Esophagus squamous epithelium (tissue), 5 donors: ENCODE data around the gene PRTG. TPM values are rescaled to one million over a fixed set of nuclear protein-coding genes. Genes with fewer than 3 reads are reported as not detected.

Experiments used
- DNase-seq: peaks from one replicate; lab custom pipeline; 2025; lab: John Stamatoyannopoulos, UW
- H3K27ac ChIP-seq, 4 donors: fragments of 200-600 bp; sonication (generic); one replicate each; pipeline ENCODE4 v1.5.1; 2016 to 2019; ENCODE audit warnings: mild to moderate bottlenecking in 1 of 4
- H3K27me3 ChIP-seq, 4 donors: fragments of 200-600 bp; sonication (generic); 1 replicate in 3 of 4; 2 replicates in 1 of 4; pipeline versions ENCODE4 v1.5.1 to v1.6.0; 2017 to 2021; ENCODE audit warnings: antibody characterized with exemption in 1 of 4
- H3K36me3 ChIP-seq, 3 donors: fragments of 200-600 bp; sonication (generic); one replicate each; pipeline ENCODE4 v1.5.1; 2016 to 2019
- H3K4me1 ChIP-seq, 3 donors: fragments of 200-600 bp; sonication (generic); one replicate each; pipeline ENCODE4 v1.5.1; 2017 to 2019
- H3K4me3 ChIP-seq, 4 donors: fragments of 200-600 bp; sonication (generic); 1 replicate in 3 of 4; 2 replicates in 1 of 4; pipeline ENCODE4 v1.5.1; 2016 to 2019; ENCODE audit warnings: mild to moderate bottlenecking in 2 of 4, moderate library complexity in 1 of 4
- H3K9me3 ChIP-seq, 3 donors: fragments of 200-600 bp; sonication (generic); one replicate each; pipeline ENCODE4 v1.5.1; 2016 to 2019
- POLR2A ChIP-seq, 4 donors: fragments of 450-650 bp; IDR thresholded peaks; one replicate each; pipeline ENCODE4 v1.6.1; 2017; ENCODE audit warnings: antibody characterized with exemption in 4 of 4, mild to moderate bottlenecking in 4 of 4, moderate library complexity in 3 of 4
- WGBS, 2 donors: methylation state at CpG; one replicate each; pipeline ENCODE4 v1.1.5; 2018; 5-methylcytosine and 5-hydroxymethylcytosine counted together
- intact Hi-C: fragments of 100-400 bp; cut with DNase I; formaldehyde crosslinking; loops from one replicate; pipeline ENCODE4 v1.15.0; 2022
- total RNA-seq, 4 donors: library from RNA; depleted of rRNA; stranded (reverse); fragments of >200 nt; gene quantifications; one replicate each; pipeline ENCODE4 v1.1.0, GENCODE V29; 2016
- TF ChIP-seq, protein P1 (sequence below), 6 experiments: fragments of 450-650 bp in 4 of 6; fragments of 200-600 bp in 2 of 6; sonication (generic) in 2 of 6; IDR thresholded peaks; one replicate each; pipeline ENCODE4 v1.5.1; 2016 to 2019; ENCODE audit warnings: antibody characterized with exemption in 6 of 6, mild to moderate bottlenecking in 4 of 6, moderate library complexity in 4 of 6
- donor health status: DM: yes; HTN: yes; CAD: no.

The PRTG gene
- total RNA-seq, 4 donors from 2014 or later = 0.04 to 1.3 (median 0.15) TPM

DNA sequence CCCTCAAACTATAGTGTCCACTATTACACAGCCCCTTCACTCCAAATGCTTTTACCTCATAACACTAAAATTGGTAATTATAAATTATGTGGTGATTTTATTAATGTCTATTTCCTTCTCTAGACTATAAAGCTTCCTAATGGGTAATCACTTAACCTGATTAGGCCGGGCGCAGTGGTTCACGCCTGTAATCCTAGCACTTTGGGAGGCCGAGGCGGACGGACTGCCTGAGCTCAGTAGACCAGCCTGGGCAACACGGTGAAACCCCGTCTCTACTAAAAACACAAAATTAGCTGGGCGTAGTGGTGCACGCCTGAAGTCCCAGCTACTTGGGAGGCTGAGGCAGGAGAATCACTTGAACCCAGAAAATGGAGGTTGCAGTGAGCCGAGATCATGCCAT is 83.5 kb downstream of the PRTG start:
- DNase-seq = no peak
- TF ChIP-seq, protein P1, sequence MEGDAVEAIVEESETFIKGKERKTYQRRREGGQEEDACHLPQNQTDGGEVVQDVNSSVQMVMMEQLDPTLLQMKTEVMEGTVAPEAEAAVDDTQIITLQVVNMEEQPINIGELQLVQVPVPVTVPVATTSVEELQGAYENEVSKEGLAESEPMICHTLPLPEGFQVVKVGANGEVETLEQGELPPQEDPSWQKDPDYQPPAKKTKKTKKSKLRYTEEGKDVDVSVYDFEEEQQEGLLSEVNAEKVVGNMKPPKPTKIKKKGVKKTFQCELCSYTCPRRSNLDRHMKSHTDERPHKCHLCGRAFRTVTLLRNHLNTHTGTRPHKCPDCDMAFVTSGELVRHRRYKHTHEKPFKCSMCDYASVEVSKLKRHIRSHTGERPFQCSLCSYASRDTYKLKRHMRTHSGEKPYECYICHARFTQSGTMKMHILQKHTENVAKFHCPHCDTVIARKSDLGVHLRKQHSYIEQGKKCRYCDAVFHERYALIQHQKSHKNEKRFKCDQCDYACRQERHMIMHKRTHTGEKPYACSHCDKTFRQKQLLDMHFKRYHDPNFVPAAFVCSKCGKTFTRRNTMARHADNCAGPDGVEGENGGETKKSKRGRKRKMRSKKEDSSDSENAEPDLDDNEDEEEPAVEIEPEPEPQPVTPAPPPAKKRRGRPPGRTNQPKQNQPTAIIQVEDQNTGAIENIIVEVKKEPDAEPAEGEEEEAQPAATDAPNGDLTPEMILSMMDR (IDR thresholded peaks at IDR 0.05) = no peak
- TF ChIP-seq POLR2A (IDR thresholded peaks at IDR 0.05) = no peak
- WGBS, 2 donors = 93 to 94% methylated on average over 2 to 9 of the region's 11 CpGs
- intact Hi-C loops = no loop called here
- Histone ChIP-seq H3K4me1 (no peaks in the 10 kb centered on the region), H3K27me3 (no peaks in the 10 kb centered on the region), H3K9me3 (no peaks in the 10 kb centered on the region), H3K4me3 (no peak overlapping the region), H3K27ac (no peak overlapping the region), H3K36me3 (no peaks in the 10 kb centered on the region)

DNA sequence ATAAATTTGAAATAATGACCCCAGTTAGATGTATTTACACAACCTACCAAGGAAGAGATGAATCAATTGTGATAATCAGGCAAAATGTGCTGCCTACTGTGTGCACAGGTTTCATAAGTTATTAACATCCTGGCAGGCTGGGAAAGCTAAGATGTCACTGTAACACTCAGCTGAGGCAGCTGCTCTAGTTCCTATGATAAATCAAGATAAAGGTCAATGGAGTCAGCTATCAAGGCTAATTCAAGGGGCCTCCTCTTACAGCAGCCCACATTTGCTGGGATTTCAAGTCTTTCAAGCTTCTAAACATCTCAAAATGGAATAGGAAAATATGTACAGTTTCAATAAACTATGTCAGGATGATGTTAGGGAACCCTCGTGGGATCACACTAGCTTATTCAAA is 84.1 kb downstream of the PRTG start:
- no peak overlapping the region for H3K27ac ChIP-seq
- no peak for TF ChIP-seq POLR2A (IDR thresholded peaks at IDR 0.05)
- TF ChIP-seq, protein P1 (IDR thresholded peaks at IDR 0.05) = no peak
- WGBS, 2 donors = 68 to 81% methylated on average over 1 of the region's 1 CpG

GRCh38 chr15:55654561-55655031 is 88.4 kb downstream of the PRTG start:
- no peak overlapping the region for H3K4me3 ChIP-seq
- 18 to 30% methylated on average over 4 of the region's 4 CpGs for WGBS, 2 donors

More for the DNA sequence above, 84.1 kb downstream of the PRTG start:
- intact Hi-C loops = no loop called here
- DNase-seq = no peak
- H3K4me3 ChIP-seq = no peak overlapping the region
- H3K36me3 ChIP-seq = no peaks in the 10 kb centered on the region
- H3K4me1 ChIP-seq = no peaks in the 10 kb centered on the region
- no peaks in the 10 kb centered on the region for H3K9me3 ChIP-seq
- H3K27me3 ChIP-seq = no peaks in the 10 kb centered on the region

GRCh38 chr15:55652909-55653495 is 90.0 kb downstream of the PRTG start:
- Histone ChIP-seq H3K9me3 (no peaks in the 10 kb centered on the region), H3K4me3 (no peak overlapping the region), H3K27me3 (no peaks in the 10 kb centered on the region), H3K27ac (no peak overlapping the region), H3K36me3 (no peaks in the 10 kb centered on the region), H3K4me1 (no peaks in the 10 kb centered on the region)
- TF ChIP-seq, protein P1 (IDR thresholded peaks at IDR 0.05) = no peak
- no peak for TF ChIP-seq POLR2A (IDR thresholded peaks at IDR 0.05)
- 96 to 99% methylated on average over 3 of the region's 3 CpGs for WGBS, 2 donors
- no peak for DNase-seq
- intact Hi-C loops = loop anchor here (5.0 kb wide), 1 partner anchor 189 kb away; no protein-coding TSS in a partner anchor

More at GRCh38 chr15:55654561-55655031, 88.4 kb downstream of the PRTG start:
- no peak for TF ChIP-seq POLR2A (IDR thresholded peaks at IDR 0.05)
- TF ChIP-seq, protein P1 (IDR thresholded peaks at IDR 0.05) = no peak
- no peak overlapping the region for H3K27ac ChIP-seq
- H3K36me3 ChIP-seq = no peaks in the 10 kb centered on the region
- H3K4me1 ChIP-seq = no peaks in the 10 kb centered on the region
- no peak for DNase-seq
- H3K27me3 ChIP-seq = no peaks in the 10 kb centered on the region
- H3K9me3 ChIP-seq = no peaks in the 10 kb centered on the region
- intact Hi-C loops = loop anchor here (5.0 kb wide), 1 partner anchor 188 kb away; no protein-coding TSS in a partner anchor

DNA sequence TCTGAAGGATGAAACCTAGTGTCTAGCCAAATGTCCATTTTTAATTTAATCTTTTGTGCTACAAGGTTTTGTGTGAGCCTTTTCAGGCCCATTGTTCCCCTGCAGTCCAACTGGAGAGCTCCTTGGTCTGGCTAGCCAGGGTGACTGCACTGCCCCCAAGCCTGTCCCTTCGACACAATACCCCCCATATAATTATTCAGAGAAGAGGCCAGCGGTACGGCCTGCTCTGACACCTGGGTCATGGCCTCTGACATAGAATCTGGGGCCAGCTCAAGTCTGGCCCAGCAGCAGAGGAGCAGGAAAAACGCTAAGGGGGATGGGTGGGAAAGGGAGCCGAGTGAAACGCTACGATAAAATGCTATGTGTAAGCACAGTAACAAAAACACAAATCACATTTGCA is 90.6 kb downstream of the PRTG start:
- no peaks in the 10 kb centered on the region for H3K9me3 ChIP-seq
- H3K4me1 ChIP-seq = no peaks in the 10 kb centered on the region
- no peak overlapping the region for H3K4me3 ChIP-seq
- TF ChIP-seq POLR2A (IDR thresholded peaks at IDR 0.05) = no peak
- TF ChIP-seq, protein P1 (IDR thresholded peaks at IDR 0.05) = no peak
- DNase-seq = no peak
- intact Hi-C loops = loop anchor here (5.0 kb wide), 1 partner anchor 190 kb away; no protein-coding TSS in a partner anchor
- no peaks in the 10 kb centered on the region for H3K27me3 ChIP-seq
- no peak overlapping the region for H3K27ac ChIP-seq
- no peaks in the 10 kb centered on the region for H3K36me3 ChIP-seq
- WGBS, 2 donors = 77 to 86% methylated on average over 7 of the region's 7 CpGs
